Right atrium auricular region (tissue), 2 donors: ENCODE data around the gene TAS2R42. TPM values are rescaled to one million over a fixed set of nuclear protein-coding genes. Genes with fewer than 3 reads are reported as not detected.

Source experiments
- DNase-seq: peaks from one replicate; pipeline ENCODE4 v3.0.0-alpha.2; 2019; ENCODE audit warnings: low spot score
- H3K27ac ChIP-seq, 2 donors: fragments of 200-600 bp; sonication (generic); 1 replicate in 1 of 2; 2 replicates in 1 of 2; pipeline ENCODE4 v1.5.1; 2016 to 2019
- H3K27me3 ChIP-seq, 2 donors: fragments of 200-600 bp; sonication (generic); one replicate each; pipeline versions ENCODE4 v1.5.1 to v1.6.0; 2017 to 2019
- H3K36me3 ChIP-seq: fragments of 200-600 bp; sonication (generic); one replicate; pipeline ENCODE4 v1.5.1; 2016
- H3K4me1 ChIP-seq, 2 donors: fragments of 200-600 bp; sonication (generic); one replicate each; pipeline versions ENCODE4 v1.5.1 to v1.6.0; 2017 to 2019
- H3K4me3 ChIP-seq, 2 donors: fragments of 200-600 bp; sonication (generic); 1 replicate in 1 of 2; 2 replicates in 1 of 2; pipeline ENCODE4 v1.5.1; 2017 to 2019; ENCODE audit warnings: mild to moderate bottlenecking in 1 of 2, moderate library complexity in 1 of 2
- H3K9me3 ChIP-seq, 2 donors: fragments of 200-600 bp; sonication (generic); one replicate each; pipeline ENCODE4 v1.5.1; 2019
- total RNA-seq, 2 donors: library from RNA; depleted of rRNA; stranded (reverse); fragments of >200 nt; gene quantifications; one replicate each; pipeline ENCODE4 v1.1.0, GENCODE V29; 2016
- TF ChIP-seq, protein P1 (sequence below), 2 donors: fragments of 200-600 bp; sonication (generic); IDR thresholded peaks; one replicate each; pipeline ENCODE4 v1.5.1; 2019; ENCODE audit warnings: antibody characterized with exemption in 2 of 2

TAS2R42 gene, protein sequence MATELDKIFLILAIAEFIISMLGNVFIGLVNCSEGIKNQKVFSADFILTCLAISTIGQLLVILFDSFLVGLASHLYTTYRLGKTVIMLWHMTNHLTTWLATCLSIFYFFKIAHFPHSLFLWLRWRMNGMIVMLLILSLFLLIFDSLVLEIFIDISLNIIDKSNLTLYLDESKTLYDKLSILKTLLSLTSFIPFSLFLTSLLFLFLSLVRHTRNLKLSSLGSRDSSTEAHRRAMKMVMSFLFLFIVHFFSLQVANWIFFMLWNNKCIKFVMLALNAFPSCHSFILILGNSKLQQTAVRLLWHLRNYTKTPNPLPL
- not detected for total RNA-seq

- H3K4me3 ChIP-seq: no peak within 1 kb of the TSS
- DNase-seq: no peak
- no peaks in the 10 kb centered on the region for H3K4me1 ChIP-seq
- H3K36me3 ChIP-seq: no peaks in the 10 kb centered on the region
- H3K9me3 ChIP-seq: no peaks in the 10 kb centered on the region
- H3K27me3 ChIP-seq: no peaks in the 10 kb centered on the region
- TF ChIP-seq, protein P1, sequence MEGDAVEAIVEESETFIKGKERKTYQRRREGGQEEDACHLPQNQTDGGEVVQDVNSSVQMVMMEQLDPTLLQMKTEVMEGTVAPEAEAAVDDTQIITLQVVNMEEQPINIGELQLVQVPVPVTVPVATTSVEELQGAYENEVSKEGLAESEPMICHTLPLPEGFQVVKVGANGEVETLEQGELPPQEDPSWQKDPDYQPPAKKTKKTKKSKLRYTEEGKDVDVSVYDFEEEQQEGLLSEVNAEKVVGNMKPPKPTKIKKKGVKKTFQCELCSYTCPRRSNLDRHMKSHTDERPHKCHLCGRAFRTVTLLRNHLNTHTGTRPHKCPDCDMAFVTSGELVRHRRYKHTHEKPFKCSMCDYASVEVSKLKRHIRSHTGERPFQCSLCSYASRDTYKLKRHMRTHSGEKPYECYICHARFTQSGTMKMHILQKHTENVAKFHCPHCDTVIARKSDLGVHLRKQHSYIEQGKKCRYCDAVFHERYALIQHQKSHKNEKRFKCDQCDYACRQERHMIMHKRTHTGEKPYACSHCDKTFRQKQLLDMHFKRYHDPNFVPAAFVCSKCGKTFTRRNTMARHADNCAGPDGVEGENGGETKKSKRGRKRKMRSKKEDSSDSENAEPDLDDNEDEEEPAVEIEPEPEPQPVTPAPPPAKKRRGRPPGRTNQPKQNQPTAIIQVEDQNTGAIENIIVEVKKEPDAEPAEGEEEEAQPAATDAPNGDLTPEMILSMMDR (IDR thresholded peaks at IDR 0.05): no peak
- no peak within 1 kb of the TSS for H3K27ac ChIP-seq
These were observed at the start of gene TAS2R42 for GRCh38 chr12:11186837-11187236. TSS of gene TAS2R42 (minus strand) at chr12:11186937. CDS start at chr12:11186937, 0 bp downstream.

DNA sequence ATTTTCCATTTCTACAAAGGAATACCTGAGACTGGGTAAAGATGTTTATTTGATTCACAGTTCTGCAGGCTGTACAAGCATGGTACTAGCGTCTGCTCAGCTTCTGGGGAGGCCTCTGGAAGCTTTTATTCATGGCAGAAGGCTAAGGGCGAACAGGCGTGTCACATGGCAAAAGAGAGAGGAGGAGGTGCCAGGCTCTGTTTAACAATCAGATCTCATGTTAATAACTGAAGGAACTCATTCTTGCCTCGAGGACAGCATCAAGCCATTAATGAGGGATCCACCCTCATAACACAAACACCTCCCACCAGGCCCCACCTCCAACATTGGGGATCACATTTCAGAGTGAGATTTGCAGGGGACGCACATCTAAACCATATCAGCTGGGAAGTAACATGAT, 46.8 kb upstream of the TAS2R42 start:
- Histone ChIP-seq H3K4me3 (no peak overlapping the region), H3K27ac (no peak overlapping the region), H3K27me3 (no peaks in the 10 kb centered on the region), H3K4me1 (no peaks in the 10 kb centered on the region), H3K36me3 (no peaks in the 10 kb centered on the region), H3K9me3 (no peaks in the 10 kb centered on the region)
- no peak for DNase-seq
- TF ChIP-seq, protein P1 (IDR thresholded peaks at IDR 0.05): no peak

DNA sequence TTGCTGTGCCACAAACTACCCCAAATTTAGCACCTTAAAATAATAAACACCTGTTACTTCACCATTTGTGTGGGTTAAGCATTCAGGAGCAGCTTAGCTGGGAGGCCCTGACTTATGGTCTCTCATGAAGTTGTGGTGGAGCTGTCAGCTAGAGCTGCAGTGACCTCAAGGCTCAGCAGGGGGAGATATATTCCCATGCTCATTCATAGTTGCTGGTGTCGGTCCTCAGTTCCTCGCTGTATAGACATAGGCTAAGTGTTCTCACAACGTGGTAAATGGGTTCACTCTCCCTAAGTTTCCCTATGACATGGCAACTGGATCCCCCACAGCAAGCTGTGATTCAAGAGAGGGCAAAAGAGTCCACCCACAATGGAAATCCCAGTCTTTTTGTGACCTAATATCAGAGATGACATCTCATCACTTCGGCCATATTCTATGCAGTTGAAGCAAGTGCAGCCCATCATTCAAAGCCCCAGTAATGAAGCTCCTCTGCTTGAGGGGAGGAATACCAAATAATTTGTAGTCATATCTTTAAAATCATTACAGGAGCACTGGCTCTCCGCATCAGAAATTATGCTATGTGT, 41.7 kb upstream of the TAS2R42 start:
- H3K27ac ChIP-seq: no peak overlapping the region
- no peaks in the 10 kb centered on the region for H3K27me3 ChIP-seq
- H3K4me1 ChIP-seq: no peaks in the 10 kb centered on the region
- no peaks in the 10 kb centered on the region for H3K36me3 ChIP-seq
- no peaks in the 10 kb centered on the region for H3K9me3 ChIP-seq
- H3K4me3 ChIP-seq: no peak overlapping the region
- DNase-seq: no peak
- TF ChIP-seq, protein P1 (IDR thresholded peaks at IDR 0.05): no peak

DNA sequence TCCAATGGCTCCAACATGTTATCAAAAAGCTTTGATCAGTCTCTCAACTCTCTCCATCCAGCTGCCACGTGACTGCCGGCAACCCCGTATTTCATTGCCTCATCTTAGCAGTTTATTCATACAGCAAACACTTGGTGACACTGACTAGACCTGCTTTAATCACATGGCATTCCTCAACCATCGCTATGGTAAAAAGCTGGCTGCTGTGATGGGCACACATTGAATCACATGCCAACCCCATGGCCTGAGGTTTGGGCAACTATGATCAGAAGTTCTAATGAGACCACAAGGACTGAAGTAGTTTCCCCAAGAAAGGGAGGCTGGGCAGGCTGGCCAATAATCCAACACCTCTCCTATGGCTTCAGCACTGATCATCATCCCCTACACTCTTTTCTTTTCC, 40.6 kb upstream of the TAS2R42 start:
- DNase-seq: no peak
- H3K9me3 ChIP-seq: no peaks in the 10 kb centered on the region
- H3K4me1 ChIP-seq: no peaks in the 10 kb centered on the region
- H3K36me3 ChIP-seq: no peaks in the 10 kb centered on the region
- H3K27ac ChIP-seq: no peak overlapping the region
- no peaks in the 10 kb centered on the region for H3K27me3 ChIP-seq
- TF ChIP-seq, protein P1 (IDR thresholded peaks at IDR 0.05): no peak
- no peak overlapping the region for H3K4me3 ChIP-seq

GRCh38 chr12:11209113-11209512, 22.4 kb upstream of the TAS2R42 start:
- Histone ChIP-seq H3K27ac (no peak overlapping the region), H3K4me3 (no peak overlapping the region), H3K27me3 (no peaks in the 10 kb centered on the region), H3K4me1 (no peaks in the 10 kb centered on the region), H3K36me3 (no peaks in the 10 kb centered on the region), H3K9me3 (no peaks in the 10 kb centered on the region)
- TF ChIP-seq, protein P1 (IDR thresholded peaks at IDR 0.05): no peak
- no peak for DNase-seq
